Adrenal gland (tissue), 12 donors: ENCODE data around the gene DDX5. TPM values are rescaled to one million over a fixed set of nuclear protein-coding genes. Genes with fewer than 3 reads are reported as not detected.

Experiments
- DNase-seq, 7 donors: peaks; one replicate each; pipeline ENCODE4 v3.0.0-alpha.2; 2019 to 2020
- H3K27ac ChIP-seq, 5 donors: fragments of 200-600 bp; sonication (generic) in 4 of 5; 1 replicate in 3 of 5; 2 replicates in 2 of 5; pipeline versions ENCODE4 v1.5.1 to v1.8.0; 2016 to 2020; ENCODE audit warnings: mild to moderate bottlenecking in 1 of 5
- H3K27me3 ChIP-seq: fragments of 200-600 bp; 2 replicates; pipeline ENCODE4 v1.8.0; 2021
- H3K36me3 ChIP-seq, 2 donors: fragments of 200-600 bp; replicated peaks in 1 of 2; 1 replicate in 1 of 2; 2 replicates in 1 of 2; pipeline versions ENCODE4 v1.5.1 to v1.8.0; 2018 to 2022
- H3K4me1 ChIP-seq, 2 donors: fragments of 200-600 bp; replicated peaks in 1 of 2; 1 replicate in 1 of 2; 2 replicates in 1 of 2; pipeline versions ENCODE4 v1.5.1 to v1.8.0; 2018 to 2021
- H3K4me3 ChIP-seq, 4 donors: fragments of 200-600 bp; sonication (generic) in 3 of 4; one replicate each; pipeline ENCODE4 v1.5.1; 2016 to 2018
- H3K9me3 ChIP-seq, 3 donors: fragments of 200-600 bp; sonication (generic) in 1 of 3; replicated peaks in 1 of 3; 1 replicate in 2 of 3; 2 replicates in 1 of 3; pipeline versions ENCODE4 v1.5.1 to v1.8.0; 2016 to 2021
- CTCF ChIP-seq, 6 experiments: fragments of 450-650 bp in 4 of 6; fragments of 200-600 bp in 2 of 6; sonication (generic) in 1 of 6; IDR thresholded peaks; 1 replicate in 5 of 6; 2 replicates in 1 of 6; pipeline versions ENCODE4 v1.5.1 to v1.8.0; 2016 to 2021; ENCODE audit warnings: antibody characterized with exemption in 6 of 6, mild to moderate bottlenecking in 2 of 6, moderate library complexity in 1 of 6
- POLR2A ChIP-seq, 2 donors: fragments of 450-650 bp; IDR thresholded peaks; one replicate each; pipeline ENCODE4 v1.6.1; 2017; ENCODE audit warnings: antibody characterized with exemption in 2 of 2, mild to moderate bottlenecking in 2 of 2, moderate library complexity in 1 of 2
- WGBS, 4 donors: extraction: QIAGEN DNeasy Blood & Tissue Kit in 2 of 4; methylation state at CpG; one replicate each; pipeline versions ENCODE4 v1.1.5 to v1.1.7; 2013 to 2017; 5-methylcytosine and 5-hydroxymethylcytosine counted together
- intact Hi-C, 2 donors: fragments of 100-400 bp; cut with DNase I; formaldehyde crosslinking; loops; one replicate each; pipeline versions ENCODE4 v1.14.1 to v1.15.0; 2022 to 2023
- polyA plus RNA-seq, 3 donors: library from polyadenylated mRNA; stranded (reverse); fragments of 200-250 nt in 2 of 3; fragments of 350-450 nt in 1 of 3; fragmentation: Illumina TruSeq in 1 of 3; extraction: RNeasy Lipid Tissue Mini Kit (QIAGEN cat#74804) in 1 of 3; gene quantifications; one replicate each; pipeline ENCODE4 v1.2.3, GENCODE V29; 2013 to 2014
- total RNA-seq, 9 donors: library from RNA; depleted of rRNA in 4 of 9; stranded (reverse); fragments of >200 nt in 4 of 9; fragments of 120-200 nt in 1 of 9; fragmentation: NEBNext Ultra II Directional in 1 of 9; extraction: Animal tissue kit (Norgen Biotek cat#: 25700) in 1 of 9; gene quantifications; one replicate each; pipeline versions ENCODE4 v1.1.0 to v1.2.4, GENCODE V29; 2013 to 2023
- donor health status: healthy with polysubstance abuse.
- donor health status: Bipolar disorder and iron deficiency.
- donor health status: DM: yes; HTN: yes; CAD: no.
- donor health status: DM: no; HTN: no; CAD: no.
- donor health status: DM: no; HTN: no; CAD: no.
- donor health status: DM: yes; HTN: yes; CAD: no.

Gene DDX5
- total and polyA plus RNA-seq, 12 donors, result 315 to 1,846 (median 953) TPM

DNA sequence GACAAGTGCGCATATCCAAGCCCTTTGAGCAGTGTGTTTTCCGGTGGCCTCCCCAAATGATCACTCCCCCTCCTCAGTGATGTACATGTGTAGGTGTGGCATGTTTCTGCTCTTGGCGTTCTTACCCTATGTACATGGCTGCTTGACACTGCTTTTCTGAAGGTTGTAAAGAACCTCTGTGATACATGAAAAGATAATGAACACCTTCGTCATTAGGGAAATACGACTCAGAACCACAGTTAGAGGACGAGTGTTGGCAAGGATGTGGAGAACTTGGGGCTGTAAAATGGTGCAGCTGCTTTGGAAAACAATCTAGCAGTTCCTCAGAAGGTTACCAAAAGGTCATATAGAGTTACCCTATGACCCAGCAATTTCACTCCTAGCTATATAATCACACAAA lies 29.3 kb upstream of the DDX5 start:
- DNase-seq, result no peak
- H3K27me3 ChIP-seq, result no peaks in the 10 kb centered on the region
- no peak for TF ChIP-seq POLR2A (IDR thresholded peaks at IDR 0.05)
- TF ChIP-seq CTCF (IDR thresholded peaks at IDR 0.05), result no peak
- WGBS, 4 donors, result 73 to 81% (median 76%) methylated on average over 6 of the region's 6 CpGs
- intact Hi-C loops, result no loop called here
- peaks cover 0 to 81% of the 10 kb centered on the region in 2 donors for H3K36me3 ChIP-seq
- peaks cover 13 to 20% of the 10 kb centered on the region in 2 donors for H3K4me1 ChIP-seq
- H3K9me3 ChIP-seq, result no peaks in the 10 kb centered on the region
- H3K4me3 ChIP-seq, result no peak overlapping the region
- no peak overlapping the region for H3K27ac ChIP-seq

GRCh38 chr17:64534187-64534586 lies 28.1 kb upstream of the DDX5 start:
- Histone ChIP-seq H3K36me3 (peaks cover 0 to 93% of the 10 kb centered on the region in 2 donors), H3K4me1 (peaks cover 13 to 20% of the 10 kb centered on the region in 2 donors), H3K4me3 (no peak overlapping the region), H3K9me3 (no peaks in the 10 kb centered on the region), H3K27ac (peak overlapping the region in 1 of 5 donors; percentile 33), H3K27me3 (no peaks in the 10 kb centered on the region)
- no peak for DNase-seq
- no peak for TF ChIP-seq POLR2A (IDR thresholded peaks at IDR 0.05)
- intact Hi-C loops, result no loop called here
- WGBS, 4 donors, result 45 to 83% (median 76%) methylated on average over 3 of the region's 3 CpGs

DNA sequence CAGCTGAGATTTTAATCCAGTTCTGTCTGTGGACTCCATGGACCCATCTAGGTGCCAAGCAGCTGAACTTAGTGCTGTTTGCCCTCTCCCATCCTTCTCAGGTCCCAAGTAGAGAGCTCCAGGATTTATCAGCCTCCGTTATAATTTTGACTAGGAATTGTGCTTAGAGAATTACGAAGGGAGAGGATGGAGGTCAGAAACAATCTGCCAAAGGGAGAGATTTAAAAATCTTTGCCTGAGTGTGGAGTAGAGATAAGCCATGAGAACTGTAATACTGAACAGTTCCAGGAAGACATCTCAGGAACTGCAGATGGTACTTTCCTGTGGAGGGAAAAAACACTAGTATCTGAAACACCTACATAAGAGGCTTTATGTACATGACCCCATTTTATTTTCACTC lies 27.7 kb upstream of the DDX5 start:
- Histone ChIP-seq H3K27me3 (no peaks in the 10 kb centered on the region), H3K9me3 (no peaks in the 10 kb centered on the region), H3K4me1 (peaks cover 13 to 20% of the 10 kb centered on the region in 2 donors), H3K36me3 (peaks cover 0 to 93% of the 10 kb centered on the region in 2 donors), H3K4me3 (no peak overlapping the region), H3K27ac (no peak overlapping the region)
- DNase-seq, result no peak
- no peak for TF ChIP-seq CTCF (IDR thresholded peaks at IDR 0.05)
- TF ChIP-seq POLR2A (IDR thresholded peaks at IDR 0.05), result no peak
- intact Hi-C loops, result no loop called here
- WGBS, 4 donors, result 70 to 84% (median 77%) methylated on average over 2 of the region's 2 CpGs

- 92 to 96% (median 94%) methylated on average over 5 of the region's 5 CpGs for WGBS, 4 donors
- no peak for TF ChIP-seq CTCF (IDR thresholded peaks at IDR 0.05)
- TF ChIP-seq POLR2A (IDR thresholded peaks at IDR 0.05), result no peak
These were observed 26.3 kb upstream of the DDX5 start for GRCh38 chr17:64532409-64532808.

GRCh38 chr17:64531955-64532371 lies 25.9 kb upstream of the DDX5 start:
- H3K27me3 ChIP-seq, result no peaks in the 10 kb centered on the region
- no peak overlapping the region for H3K4me3 ChIP-seq
- peaks cover 0 to 92% of the 10 kb centered on the region in 2 donors for H3K36me3 ChIP-seq
- DNase-seq, result peak in 3 of 7 donors; percentile 27 to 37 (median 32)
- intact Hi-C loops, result no loop called here
- peak in 1 of 2 donors; percentile 16 for TF ChIP-seq POLR2A (IDR thresholded peaks at IDR 0.05)
- TF ChIP-seq CTCF (IDR thresholded peaks at IDR 0.05), result no peak
- H3K9me3 ChIP-seq, result no peaks in the 10 kb centered on the region
- peak overlapping the region in 3 of 5 donors; percentile 14 to 36 (median 23) for H3K27ac ChIP-seq
- 37 to 67% (median 46%) methylated on average over 5 of the region's 5 CpGs for WGBS, 4 donors
- peaks cover 13 to 20% of the 10 kb centered on the region in 2 donors for H3K4me1 ChIP-seq

More at GRCh38 chr17:64532409-64532808, 26.3 kb upstream of the DDX5 start:
- H3K9me3 ChIP-seq, result no peaks in the 10 kb centered on the region
- peaks cover 13 to 20% of the 10 kb centered on the region in 2 donors for H3K4me1 ChIP-seq
- no peaks in the 10 kb centered on the region for H3K27me3 ChIP-seq
- H3K4me3 ChIP-seq, result no peak overlapping the region
- intact Hi-C loops, result no loop called here
- no peak for DNase-seq
- peak overlapping the region in 2 of 5 donors; percentile 23 to 36 for H3K27ac ChIP-seq
- H3K36me3 ChIP-seq, result peaks cover 0 to 93% of the 10 kb centered on the region in 2 donors
